HG02970 (cell line): ENCODE results near the gene TP53I13.

Experiments
- ATAC-seq: cut with Tn5 transposase; IDR thresholded peaks from one replicate; pipeline ENCODE4 v1.9.1; 2021; ENCODE audit warnings: mild to moderate bottlenecking, moderate library complexity, moderate number of reproducible peaks; ENCODE audit not compliant: unreplicated experiment, low FRiP score

TP53I13 gene

GRCh38 chr17:29578626-29579485 is 10.4 kb downstream of the TP53I13 start:
- no peak for ATAC-seq

- peak; percentile 71 for ATAC-seq
Measured at GRCh38 chr17:29579866-29580771, 11.6 kb downstream of the TP53I13 start.

- no peak for ATAC-seq
Measured at GRCh38 chr17:29581583-29582253, 13.2 kb downstream of the TP53I13 start.

- no peak for ATAC-seq
Measured at GRCh38 chr17:29582254-29582765, 13.8 kb downstream of the TP53I13 start.

GRCh38 chr17:29582772-29583171 is 14.3 kb downstream of the TP53I13 start:
- ATAC-seq, result no peak

GRCh38 chr17:29583324-29584248 is 15.1 kb downstream of the TP53I13 start:
- no peak for ATAC-seq

GRCh38 chr17:29584452-29585079 is 16.1 kb downstream of the TP53I13 start:
- no peak for ATAC-seq

GRCh38 chr17:29585080-29585751 is 16.7 kb downstream of the TP53I13 start:
- no peak for ATAC-seq

GRCh38 chr17:29586676-29587469 is 18.4 kb downstream of the TP53I13 start:
- no peak for ATAC-seq

GRCh38 chr17:29587591-29587990 is 19.1 kb downstream of the TP53I13 start:
- ATAC-seq, result no peak

GRCh38 chr17:29588017-29588561 is 19.6 kb downstream of the TP53I13 start:
- no peak for ATAC-seq

- peak; percentile 5 for ATAC-seq
Measured at GRCh38 chr17:29588562-29589411, 20.3 kb downstream of the TP53I13 start.

GRCh38 chr17:29589524-29590410 is 21.3 kb downstream of the TP53I13 start, which contains the start of gene GIT1:
TSS of gene GIT1 (minus strand) at chr17:29589648. CDS start at chr17:29589378, 270 bp downstream.
- ATAC-seq, result peak; percentile 63

- ATAC-seq, result no peak
Measured at GRCh38 chr17:29590411-29591145, 22.1 kb downstream of the TP53I13 start.
